Stimulated activated CD8-positive, alpha-beta memory T cell treated with anti-CD3 and anti-CD28 coated beads, Interleukin-15, amount 100 ng/mL, for 1 hour (primary cell): Measurements from ENCODE around the gene CACNA1D.
"Not testable (repeated sequence)": the region's sequence is repeated elsewhere in the genome, so short reads cannot be mapped to it uniquely, and the experiment has no call there.

Experiments used
- DNase-seq: peaks from one replicate; pipeline ENCODE4 v3.0.0-alpha.2; 2020; ENCODE audit warnings: low read depth

Gene CACNA1D

GRCh38 chr3:53493963-53494791 lies at the start of gene CACNA1D:
CACNA1D (plus strand) TSS chr3:53494611; CDS start chr3:53495167, 556 bp downstream.
- DNase-seq: no peak

DNA sequence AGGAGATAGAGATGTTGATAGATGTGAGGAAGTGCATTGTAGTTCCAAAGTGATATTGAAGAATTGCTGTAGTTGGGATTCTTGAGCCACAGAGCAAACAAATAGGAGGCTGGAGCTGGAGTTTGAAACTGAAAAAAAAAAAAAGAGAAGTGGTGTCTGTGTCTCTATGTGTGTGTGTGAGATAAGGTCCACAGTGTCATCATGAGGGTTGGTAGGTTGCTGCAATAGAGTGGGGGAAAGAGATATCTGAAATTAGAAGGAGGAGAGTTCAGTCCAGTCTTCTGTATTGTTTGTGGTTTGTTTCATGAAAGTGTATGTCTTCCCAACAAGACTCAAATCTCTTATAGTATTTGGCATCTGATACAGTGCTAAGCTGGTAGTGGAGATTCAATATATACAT lies 37.3 kb upstream of the CACNA1D start:
- DNase-seq: no peak

DNA sequence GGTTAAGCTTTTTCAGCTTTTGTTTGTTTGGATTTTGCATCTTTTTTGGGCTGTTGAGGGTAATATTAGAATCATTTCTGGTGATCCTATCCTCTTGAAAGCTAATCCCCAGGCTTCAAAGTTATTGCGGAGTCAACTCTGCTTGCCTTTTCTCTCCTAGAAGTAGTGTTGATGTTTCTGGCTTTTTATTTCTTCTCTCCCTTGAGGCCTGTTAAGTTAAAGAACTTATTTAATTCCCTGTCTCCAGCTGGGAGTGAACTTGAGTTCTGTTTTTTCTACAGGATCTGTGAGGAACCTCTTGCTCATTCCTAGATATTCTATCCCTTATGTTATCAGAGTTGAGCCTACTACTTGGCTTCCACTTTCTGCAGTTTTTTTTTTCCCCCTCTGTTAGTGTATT lies 34.1 kb upstream of the CACNA1D start:
- no peak for DNase-seq

GRCh38 chr3:53464424-53464823 lies 30.0 kb upstream of the CACNA1D start:
- DNase-seq: no peak

GRCh38 chr3:53469758-53470157 lies 24.7 kb upstream of the CACNA1D start:
- not testable (repeated sequence) for DNase-seq

- DNase-seq: no peak
Observed at GRCh38 chr3:53473422-53473821, 21.0 kb upstream of the CACNA1D start.

DNA sequence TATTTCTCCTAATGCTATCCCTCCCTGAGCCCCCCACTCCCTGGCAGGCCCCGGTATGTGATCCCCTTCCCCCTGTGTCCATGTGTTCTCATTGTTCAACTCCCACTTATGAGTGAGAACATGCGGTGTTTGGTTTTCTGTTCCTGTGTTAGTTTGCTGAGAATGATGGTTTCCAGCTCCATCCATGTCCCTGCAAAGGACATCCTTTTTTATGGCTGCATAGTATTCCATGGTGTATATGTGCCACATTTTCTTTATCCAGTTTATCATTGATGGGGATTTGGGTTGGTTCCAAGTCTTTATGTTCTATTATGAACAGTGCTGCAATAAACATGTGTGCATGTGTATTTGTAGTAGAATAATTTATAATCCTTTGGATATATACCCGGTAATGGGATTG lies 18.0 kb upstream of the CACNA1D start:
- not testable (repeated sequence) for DNase-seq

DNA sequence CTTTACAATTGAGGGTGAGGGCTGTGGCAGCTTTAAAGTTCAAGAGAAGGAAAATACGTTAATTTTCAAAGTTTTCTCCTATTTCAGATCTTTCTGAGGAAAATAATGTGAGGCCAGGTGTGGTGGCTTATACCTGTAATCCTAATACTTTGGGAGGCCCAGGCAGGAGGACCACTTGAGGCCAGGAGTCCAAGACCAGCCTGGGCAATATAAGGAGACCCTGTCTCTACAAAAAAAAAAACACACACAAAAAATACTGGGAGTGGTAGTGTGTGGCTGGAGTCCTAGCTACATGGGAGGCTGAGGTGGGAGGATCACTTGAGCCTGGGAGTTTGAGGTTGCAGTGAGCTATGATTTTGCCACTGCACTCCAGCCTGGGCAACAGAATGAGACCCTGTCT lies 16.7 kb upstream of the CACNA1D start:
- not testable (repeated sequence) for DNase-seq

DNA sequence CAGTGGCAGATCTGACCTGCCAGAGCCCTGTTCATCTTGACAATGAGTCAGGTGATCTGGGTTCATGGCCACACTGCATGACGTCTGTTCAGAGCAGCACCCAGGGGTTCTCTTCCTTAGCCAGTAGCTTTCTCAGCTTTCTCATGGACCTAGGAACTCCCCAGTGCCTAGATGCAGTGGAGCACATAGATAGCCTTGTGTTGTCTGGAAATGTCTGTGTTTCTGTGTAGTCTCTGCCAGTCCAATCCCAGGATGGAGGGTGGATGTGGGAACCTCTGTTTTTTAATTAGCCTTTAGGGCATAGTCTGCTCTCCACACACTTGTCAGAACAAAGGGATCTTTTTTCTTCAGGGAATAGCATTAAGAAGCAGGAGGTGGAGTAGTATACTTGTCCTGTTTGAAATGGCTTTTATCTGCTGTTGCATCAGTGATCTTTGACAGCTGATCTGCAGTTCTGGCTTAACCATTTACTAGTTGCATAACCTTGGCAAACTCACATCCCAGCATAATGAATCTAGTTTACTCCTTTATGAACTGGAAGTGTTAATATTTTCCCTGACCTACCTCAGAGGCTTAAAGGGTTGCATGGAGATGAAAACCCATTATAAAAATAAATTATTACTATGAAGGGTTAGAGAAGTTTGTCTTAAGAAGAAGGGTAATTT lies 16.1 kb upstream of the CACNA1D start:
- DNase-seq: no peak

DNA sequence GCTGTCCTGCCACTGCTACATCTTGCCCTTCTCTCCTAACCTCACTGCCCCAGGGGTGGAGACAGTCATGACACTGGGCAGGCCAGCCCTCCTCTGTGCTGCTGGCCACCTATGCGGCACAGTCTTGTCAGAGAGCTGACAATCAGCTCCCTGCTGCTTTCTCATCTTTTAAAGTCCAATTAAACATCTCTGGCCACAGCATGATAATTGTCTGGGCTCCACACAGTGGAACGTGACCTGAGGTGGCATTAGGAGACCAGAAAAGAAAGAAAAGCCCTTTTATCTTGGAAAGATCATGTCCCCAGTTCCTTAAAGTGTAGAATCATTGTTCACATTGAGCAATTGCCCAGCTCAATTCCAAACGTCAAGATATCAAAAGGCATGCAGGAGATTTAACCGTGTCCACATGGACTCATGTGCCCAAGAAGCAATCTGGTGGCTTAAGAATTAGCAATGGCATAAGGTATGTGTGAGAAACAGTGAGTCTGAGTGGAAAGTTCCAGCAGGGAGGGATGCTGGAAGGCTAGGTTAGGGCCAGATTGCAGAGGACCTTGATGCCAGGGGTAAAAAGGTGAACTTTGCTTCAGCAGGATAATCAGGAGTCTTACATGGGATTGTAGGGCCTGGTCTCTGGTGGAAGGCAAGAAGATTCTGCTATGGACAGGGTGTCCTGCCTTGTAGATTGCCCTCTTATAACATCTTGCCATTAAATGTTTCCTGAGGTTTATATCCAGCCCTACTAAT lies 15.3 kb upstream of the CACNA1D start:
- DNase-seq: no peak

DNA sequence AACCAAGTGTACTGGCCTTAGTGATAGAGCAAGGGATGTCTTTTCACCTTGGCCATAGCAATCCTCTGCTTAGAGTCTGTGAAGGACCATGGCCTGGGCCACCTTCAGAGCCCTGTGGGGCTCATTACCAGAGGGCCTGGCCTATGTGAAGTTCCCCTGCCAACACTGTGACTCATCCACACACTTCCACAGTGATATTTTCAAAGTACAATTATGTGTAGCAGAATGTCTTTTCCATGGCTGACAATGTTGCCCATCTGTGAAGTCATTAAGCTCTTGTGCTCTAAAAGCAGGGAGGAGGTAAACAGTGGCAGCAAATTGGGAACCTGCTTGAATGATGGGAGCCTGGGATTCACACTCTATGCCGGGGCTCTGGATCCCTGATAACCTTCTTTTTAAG lies 12.2 kb upstream of the CACNA1D start:
- DNase-seq: no peak

GRCh38 chr3:53483821-53484220 lies 10.6 kb upstream of the CACNA1D start:
- no peak for DNase-seq

DNA sequence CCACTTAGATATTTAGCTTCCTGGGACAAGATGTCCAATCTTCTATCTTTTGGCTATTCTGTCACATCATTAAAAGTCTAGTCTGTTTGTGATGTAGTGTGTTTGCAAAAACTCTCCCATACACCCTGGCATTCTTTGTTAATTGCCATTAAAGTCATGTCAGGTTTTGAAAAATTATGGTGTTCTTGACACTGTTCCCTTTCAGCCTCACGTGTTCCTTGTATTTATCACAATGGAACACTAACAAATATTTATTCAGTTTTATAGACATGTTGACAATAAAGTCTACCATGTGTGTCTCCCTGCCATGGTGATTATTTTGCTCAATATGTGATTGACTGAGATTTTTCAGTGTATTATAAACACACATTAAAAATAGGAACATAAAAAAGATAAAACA lies 9.4 kb upstream of the CACNA1D start:
- DNase-seq: no peak

GRCh38 chr3:53485675-53486403 lies 8.6 kb upstream of the CACNA1D start:
- no peak for DNase-seq

GRCh38 chr3:53486961-53487654 lies 7.3 kb upstream of the CACNA1D start:
- no peak for DNase-seq

DNA sequence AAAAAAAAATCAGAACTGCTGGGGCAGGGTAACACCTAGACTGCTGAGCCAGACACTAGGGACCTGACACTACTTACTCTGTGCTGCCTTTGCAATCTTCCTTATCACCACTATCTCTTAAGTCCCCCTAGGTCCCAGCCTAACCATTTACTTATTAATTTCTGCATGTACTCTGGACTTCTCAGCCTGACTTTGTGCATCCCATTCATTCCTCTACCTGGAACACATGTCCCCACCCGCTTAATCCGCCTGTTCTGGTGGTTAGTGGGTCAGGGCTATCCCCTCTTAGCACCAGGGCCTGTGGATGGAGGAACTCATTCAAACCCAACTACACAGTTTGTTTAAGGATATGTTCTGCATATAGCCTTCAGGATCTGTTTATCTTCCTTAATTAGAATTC lies 5.0 kb upstream of the CACNA1D start:
- DNase-seq: no peak

GRCh38 chr3:53489787-53490458 lies 4.5 kb upstream of the CACNA1D start:
- no peak for DNase-seq

GRCh38 chr3:53490459-53490968 lies 3.9 kb upstream of the CACNA1D start:
- no peak for DNase-seq

- DNase-seq: no peak
Observed at GRCh38 chr3:53491276-53491675, 3.1 kb upstream of the CACNA1D start.

- DNase-seq: no peak
Observed at GRCh38 chr3:53493595-53493962, 832 bp upstream of the CACNA1D start.

DNA sequence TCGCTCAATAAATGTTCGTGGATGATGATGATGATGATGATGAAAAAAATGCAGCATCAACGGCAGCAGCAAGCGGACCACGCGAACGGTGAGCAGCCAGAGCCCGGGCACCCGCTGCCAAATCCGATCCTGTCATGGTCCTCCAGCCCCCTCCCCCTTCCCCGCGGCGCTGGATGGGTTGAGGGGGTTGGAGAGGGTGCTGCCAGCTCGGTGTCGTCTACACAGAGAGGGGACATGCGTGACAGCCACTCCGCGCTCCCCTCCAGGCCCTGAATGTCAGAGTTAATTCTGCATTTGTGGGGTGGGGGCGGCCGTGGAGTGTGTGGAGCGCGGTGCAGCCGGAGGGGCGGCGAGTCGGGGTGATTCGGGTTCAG lies 722 bp downstream of the CACNA1D start:
- DNase-seq: no peak
